Measurements from ENCODE around the gene TCERG1.

The TCERG1 gene

GRCh38 chr5:146409054-146409671 lies 38.0 kb upstream of the TCERG1 start:
- ChIA-PET CTCF (interaction anchor here (0.6 to 0.7 kb wide), 3 partner anchors 77 to 966 kb away, joined by 3 to 8 read pairs (median 3); no protein-coding TSS in a partner anchor), POLR2A (ENCODE audit: low non-redundant PET) (no interaction called here)
- no peak for TF ChIP-seq CTCF (conservative IDR thresholded peaks at IDR 0.05; ENCODE audit: low read depth)
- peak; percentile 59 for DNase-seq (ENCODE audit: low spot score)
- H3K27ac ChIP-seq: no peak overlapping the region

- ChIA-PET CTCF (no interaction called here), POLR2A (ENCODE audit: low non-redundant PET) (no interaction called here)
- no peak for TF ChIP-seq CTCF (conservative IDR thresholded peaks at IDR 0.05; ENCODE audit: low read depth)
- DNase-seq (ENCODE audit: low spot score): no peak
- no peak overlapping the region for H3K27ac ChIP-seq
These were observed 36.9 kb upstream of the TCERG1 start for GRCh38 chr5:146410272-146410671.

GRCh38 chr5:146419696-146420095 lies 27.4 kb upstream of the TCERG1 start:
- H3K27ac ChIP-seq: no peak overlapping the region
- ChIA-PET POLR2A (ENCODE audit: low non-redundant PET) (no interaction called here), CTCF (no interaction called here)
- no peak for TF ChIP-seq CTCF (conservative IDR thresholded peaks at IDR 0.05; ENCODE audit: low read depth)
- DNase-seq (ENCODE audit: low spot score): no peak

- CTCF ChIA-PET: interaction anchor here (0.7 kb wide), 1 partner anchor 293 kb away, joined by 4 read pairs; no protein-coding TSS in a partner anchor
- DNase-seq (ENCODE audit: low spot score): no peak
- H3K27ac ChIP-seq: no peak overlapping the region
- no peak for TF ChIP-seq CTCF (conservative IDR thresholded peaks at IDR 0.05; ENCODE audit: low read depth)
- POLR2A ChIA-PET (ENCODE audit: low non-redundant PET): no interaction called here
These were observed 22.1 kb upstream of the TCERG1 start for GRCh38 chr5:146425023-146425422.

- H3K27ac ChIP-seq: no peak overlapping the region
- CTCF ChIA-PET: interaction anchor here (0.6 to 1.5 kb wide), 4 partner anchors 134 to 464 kb away, joined by 3 to 9 read pairs (median 5); no protein-coding TSS in a partner anchor
- POLR2A ChIA-PET (ENCODE audit: low non-redundant PET): no interaction called here
- DNase-seq (ENCODE audit: low spot score): no peak
- no peak for TF ChIP-seq CTCF (conservative IDR thresholded peaks at IDR 0.05; ENCODE audit: low read depth)
These were observed 20.8 kb upstream of the TCERG1 start for GRCh38 chr5:146426305-146426704.

GRCh38 chr5:146426853-146427618 lies 20.1 kb upstream of the TCERG1 start:
- POLR2A ChIA-PET (ENCODE audit: low non-redundant PET): no interaction called here
- CTCF ChIA-PET: interaction anchor here (0.6 to 1.5 kb wide), 9 partner anchors 20 to 1602 kb away, joined by 3 to 9 read pairs (median 4); partner anchors contain the start of gene TCERG1
- TF ChIP-seq CTCF (conservative IDR thresholded peaks at IDR 0.05; ENCODE audit: low read depth): peak; percentile 83
- peak; percentile 61 for DNase-seq (ENCODE audit: low spot score)
- H3K27ac ChIP-seq: no peak overlapping the region

All from RWPE1 (cell line).